ENCODE results near the gene ARAP2.

ARAP2 gene, protein sequence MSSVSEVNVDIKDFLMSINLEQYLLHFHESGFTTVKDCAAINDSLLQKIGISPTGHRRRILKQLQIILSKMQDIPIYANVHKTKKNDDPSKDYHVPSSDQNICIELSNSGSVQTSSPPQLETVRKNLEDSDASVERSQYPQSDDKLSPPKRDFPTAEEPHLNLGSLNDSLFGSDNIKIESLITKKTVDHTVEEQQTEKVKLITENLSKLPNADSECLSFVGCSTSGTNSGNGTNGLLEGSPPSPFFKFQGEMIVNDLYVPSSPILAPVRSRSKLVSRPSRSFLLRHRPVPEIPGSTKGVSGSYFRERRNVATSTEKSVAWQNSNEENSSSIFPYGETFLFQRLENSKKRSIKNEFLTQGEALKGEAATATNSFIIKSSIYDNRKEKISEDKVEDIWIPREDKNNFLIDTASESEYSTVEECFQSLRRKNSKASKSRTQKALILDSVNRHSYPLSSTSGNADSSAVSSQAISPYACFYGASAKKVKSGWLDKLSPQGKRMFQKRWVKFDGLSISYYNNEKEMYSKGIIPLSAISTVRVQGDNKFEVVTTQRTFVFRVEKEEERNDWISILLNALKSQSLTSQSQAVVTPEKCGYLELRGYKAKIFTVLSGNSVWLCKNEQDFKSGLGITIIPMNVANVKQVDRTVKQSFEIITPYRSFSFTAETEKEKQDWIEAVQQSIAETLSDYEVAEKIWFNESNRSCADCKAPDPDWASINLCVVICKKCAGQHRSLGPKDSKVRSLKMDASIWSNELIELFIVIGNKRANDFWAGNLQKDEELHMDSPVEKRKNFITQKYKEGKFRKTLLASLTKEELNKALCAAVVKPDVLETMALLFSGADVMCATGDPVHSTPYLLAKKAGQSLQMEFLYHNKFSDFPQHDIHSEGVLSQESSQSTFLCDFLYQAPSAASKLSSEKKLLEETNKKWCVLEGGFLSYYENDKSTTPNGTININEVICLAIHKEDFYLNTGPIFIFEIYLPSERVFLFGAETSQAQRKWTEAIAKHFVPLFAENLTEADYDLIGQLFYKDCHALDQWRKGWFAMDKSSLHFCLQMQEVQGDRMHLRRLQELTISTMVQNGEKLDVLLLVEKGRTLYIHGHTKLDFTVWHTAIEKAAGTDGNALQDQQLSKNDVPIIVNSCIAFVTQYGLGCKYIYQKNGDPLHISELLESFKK (N-terminal part only)

GRCh38 chr4:36244257-36245082 is at the start of gene ARAP2:
ARAP2 (minus strand) TSS chr4:36244514; CDS start chr4:36229486, 15,028 bp downstream.
- peak; percentile 62 for DNase-seq (ENCODE audit: low read depth in 1 of 2, low spot score in 1 of 2)

- DNase-seq (ENCODE audit: low read depth in 1 of 2, low spot score in 1 of 2): no peak
These were observed 48.4 kb upstream of the ARAP2 start for GRCh38 chr4:36292556-36293188.

DNA sequence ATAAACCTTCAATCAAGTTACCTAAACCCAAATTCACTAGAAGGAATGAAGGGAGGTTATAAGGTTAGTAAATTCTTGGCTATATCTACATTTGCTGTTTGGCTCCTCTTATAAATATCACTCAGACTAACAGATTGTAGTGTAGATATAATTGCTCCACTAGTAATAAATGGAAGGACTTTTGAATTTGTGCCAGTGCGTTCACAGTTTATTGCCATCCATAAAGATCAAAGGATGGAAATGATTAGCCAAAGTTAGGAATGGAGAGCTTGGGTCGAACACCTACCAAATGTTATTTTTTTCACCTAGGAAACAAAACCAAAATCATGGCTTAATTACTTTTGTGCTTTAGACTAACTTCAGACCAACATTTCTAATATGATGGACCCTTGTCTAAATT is 46.3 kb upstream of the ARAP2 start:
- DNase-seq (ENCODE audit: low read depth in 1 of 2, low spot score in 1 of 2): no peak

- no peak for DNase-seq (ENCODE audit: low read depth in 1 of 2, low spot score in 1 of 2)
These were observed 44.6 kb upstream of the ARAP2 start for GRCh38 chr4:36288731-36289426.

DNA sequence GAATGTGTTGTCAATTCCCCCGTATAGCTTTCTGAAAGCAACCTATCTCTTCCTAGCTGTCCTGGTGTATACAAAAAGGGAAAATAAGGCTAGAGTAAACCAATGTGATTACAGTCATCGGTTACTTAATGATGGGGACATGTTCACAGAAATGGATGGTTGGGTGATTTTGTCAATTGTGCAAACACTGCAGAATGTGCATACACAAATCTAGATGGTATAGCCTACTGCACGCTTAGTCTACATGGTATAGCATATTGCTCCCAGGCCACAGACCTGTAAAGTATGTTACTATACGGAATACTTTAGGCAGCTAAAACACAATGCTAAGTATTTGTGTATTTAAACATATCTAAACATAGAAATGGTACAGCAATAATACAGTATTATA is 42.2 kb upstream of the ARAP2 start:
- no peak for DNase-seq (ENCODE audit: low read depth in 1 of 2, low spot score in 1 of 2)

DNA sequence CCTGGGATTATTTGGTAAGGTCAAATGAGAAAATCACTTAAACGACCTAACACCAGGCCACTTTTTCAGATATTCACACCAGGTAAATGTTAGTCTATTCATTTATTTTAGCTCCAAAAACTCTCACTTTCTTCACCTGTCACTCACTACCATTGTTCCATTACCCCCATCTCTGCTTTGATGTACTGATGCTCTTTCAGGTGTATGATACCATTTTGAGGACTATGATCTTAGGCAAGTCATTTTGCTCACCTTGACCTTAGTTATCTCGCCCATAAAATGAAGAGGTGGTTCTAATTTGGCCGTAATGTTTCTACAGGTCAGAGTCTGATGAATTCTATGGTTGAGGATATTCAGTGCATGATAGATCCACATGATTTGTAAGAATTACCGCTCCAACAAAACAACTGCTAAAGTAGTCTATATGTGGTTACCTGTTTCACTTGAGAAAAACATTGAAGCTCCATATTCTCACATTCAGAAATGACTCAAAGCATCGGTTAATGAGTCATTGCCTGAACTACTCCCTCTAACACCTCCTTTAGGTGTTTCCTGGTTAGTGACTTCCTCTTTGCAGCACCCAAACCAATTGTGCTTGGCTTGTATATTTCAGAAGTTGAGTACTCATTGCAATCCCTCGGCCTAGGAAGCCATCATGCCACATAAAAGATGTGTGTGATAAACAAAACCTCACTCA is 41.6 kb upstream of the ARAP2 start:
- DNase-seq (ENCODE audit: low read depth in 1 of 2, low spot score in 1 of 2): peak in 1 of 2 donors; percentile 9

- DNase-seq (ENCODE audit: low read depth in 1 of 2, low spot score in 1 of 2): no peak
These were observed 39.7 kb upstream of the ARAP2 start for GRCh38 chr4:36283912-36284465.

DNA sequence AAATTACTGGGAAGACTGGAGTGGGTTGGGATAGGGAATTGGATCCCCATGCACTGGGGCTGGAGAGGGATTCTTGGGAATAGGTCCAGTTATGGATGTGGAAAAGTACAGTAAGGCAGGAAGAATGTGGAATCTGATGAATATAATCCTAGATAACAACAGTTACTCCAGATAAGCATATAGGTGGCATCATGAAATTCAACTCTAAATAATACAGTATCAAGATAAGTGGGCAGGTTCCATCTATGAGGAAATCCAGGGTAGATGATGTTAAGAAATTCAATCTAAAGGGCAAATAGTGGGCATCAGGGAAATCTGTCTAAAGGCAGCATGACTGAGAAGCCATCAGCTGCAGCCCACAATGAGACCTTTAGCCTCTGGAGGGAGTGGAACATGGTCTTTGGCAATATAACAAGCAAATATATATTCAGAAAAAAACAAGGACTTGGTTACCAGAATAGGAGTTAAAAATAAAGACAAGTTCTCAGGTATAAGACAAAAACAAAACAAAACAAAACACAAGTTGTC is 38.3 kb upstream of the ARAP2 start:
- no peak for DNase-seq (ENCODE audit: low read depth in 1 of 2, low spot score in 1 of 2)

DNA sequence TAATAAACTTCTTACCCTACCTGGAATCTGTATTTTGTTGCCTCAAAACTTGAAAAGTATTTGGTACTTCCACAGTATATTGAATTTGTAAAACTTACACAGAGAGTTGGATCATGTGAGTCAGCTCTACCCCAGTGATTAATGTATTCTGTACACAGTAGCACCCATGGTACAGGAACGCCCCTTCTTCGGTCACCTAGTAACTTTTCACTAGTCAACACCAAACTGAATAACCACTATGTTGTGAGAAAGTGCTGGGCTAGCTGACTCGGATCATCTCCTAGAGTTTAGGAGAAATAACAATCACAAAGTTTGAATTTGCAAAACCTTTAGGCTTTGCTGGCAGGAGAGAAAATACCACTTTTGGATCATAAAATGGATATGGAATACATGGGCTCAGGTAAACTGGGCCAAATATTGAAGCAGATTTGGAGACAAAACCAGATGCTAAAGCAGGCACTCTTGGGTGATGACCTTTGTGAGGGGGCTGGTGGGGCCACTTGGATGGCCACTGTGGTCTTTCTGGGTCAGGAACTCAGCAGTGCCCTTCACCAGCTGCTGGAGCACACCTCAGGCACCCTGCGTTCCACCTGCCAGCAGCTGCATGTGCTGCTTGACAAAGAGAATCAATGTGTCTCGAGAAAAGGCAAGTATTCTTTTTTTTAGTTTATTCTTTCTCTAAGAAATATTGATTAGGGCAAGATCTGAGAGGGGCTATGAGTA is 37.2 kb upstream of the ARAP2 start, which contains the start of gene DTHD1:
DTHD1 (plus strand) TSS at position 233 of the 723 bp plus-strand sequence; CDS start at position 376, 143 bp downstream.
- no peak for DNase-seq (ENCODE audit: low read depth in 1 of 2, low spot score in 1 of 2)

- no peak for DNase-seq (ENCODE audit: low read depth in 1 of 2, low spot score in 1 of 2)
These were observed 36.2 kb upstream of the ARAP2 start for GRCh38 chr4:36280555-36280954.

DNA sequence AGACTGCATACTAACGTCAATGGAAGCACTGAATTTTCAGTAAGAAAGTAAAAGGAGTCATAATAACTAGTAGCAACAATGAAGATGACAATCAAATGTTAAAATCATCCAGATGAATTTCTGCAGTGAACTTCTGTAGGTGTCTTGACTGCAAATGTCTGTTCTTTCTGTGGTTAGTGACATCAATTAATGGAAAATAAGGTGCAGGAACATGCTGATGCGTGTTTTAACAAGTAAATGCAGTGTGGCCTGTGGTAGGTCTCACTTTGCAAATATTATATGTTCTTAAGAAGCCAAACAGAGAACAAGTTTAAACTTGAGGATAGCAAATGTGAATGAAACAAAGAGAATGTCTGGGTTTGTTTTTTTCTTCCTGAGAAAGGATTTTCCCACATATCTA is 34.5 kb upstream of the ARAP2 start:
- no peak for DNase-seq (ENCODE audit: low read depth in 1 of 2, low spot score in 1 of 2)

GRCh38 chr4:36277533-36277932 is 33.2 kb upstream of the ARAP2 start:
- DNase-seq (ENCODE audit: low read depth in 1 of 2, low spot score in 1 of 2): no peak

DNA sequence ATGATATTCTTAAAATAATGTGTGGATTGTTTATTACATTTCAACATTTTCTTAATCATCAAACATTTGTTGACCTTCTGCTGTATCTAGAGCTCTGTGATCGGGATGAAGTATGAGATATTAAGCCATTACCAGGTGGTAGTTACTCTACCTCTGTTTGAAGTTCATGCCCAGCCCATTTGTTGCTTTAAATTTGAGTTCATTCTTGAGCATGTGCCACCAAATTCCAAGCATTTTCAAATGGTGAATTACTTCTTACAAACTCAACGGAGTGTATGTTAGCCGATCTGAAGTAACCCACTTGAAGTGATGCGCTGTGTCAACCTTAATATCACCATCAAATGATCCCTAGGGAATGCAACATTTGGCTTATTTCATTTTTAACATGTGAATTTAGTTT is 29.8 kb upstream of the ARAP2 start:
- no peak for DNase-seq (ENCODE audit: low read depth in 1 of 2, low spot score in 1 of 2)

DNA sequence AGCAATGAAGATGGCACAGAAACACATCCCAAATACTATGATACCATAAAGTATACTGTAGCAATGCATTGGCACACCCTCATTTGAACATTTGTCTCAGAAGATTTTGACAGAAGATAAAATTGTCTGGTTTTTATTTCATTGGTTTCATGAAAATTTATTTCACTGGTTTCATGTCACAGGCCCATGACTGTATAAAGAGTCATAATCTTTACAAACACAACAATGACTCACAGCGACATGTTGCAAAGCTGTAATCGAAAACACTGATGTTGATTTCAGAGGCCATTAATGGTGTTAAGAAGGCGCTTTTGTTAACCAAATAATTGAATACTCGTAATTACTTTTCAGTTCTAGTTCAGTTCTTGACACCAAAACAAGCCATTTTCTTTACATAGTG is 29.0 kb upstream of the ARAP2 start:
- DNase-seq (ENCODE audit: low read depth in 1 of 2, low spot score in 1 of 2): no peak

DNA sequence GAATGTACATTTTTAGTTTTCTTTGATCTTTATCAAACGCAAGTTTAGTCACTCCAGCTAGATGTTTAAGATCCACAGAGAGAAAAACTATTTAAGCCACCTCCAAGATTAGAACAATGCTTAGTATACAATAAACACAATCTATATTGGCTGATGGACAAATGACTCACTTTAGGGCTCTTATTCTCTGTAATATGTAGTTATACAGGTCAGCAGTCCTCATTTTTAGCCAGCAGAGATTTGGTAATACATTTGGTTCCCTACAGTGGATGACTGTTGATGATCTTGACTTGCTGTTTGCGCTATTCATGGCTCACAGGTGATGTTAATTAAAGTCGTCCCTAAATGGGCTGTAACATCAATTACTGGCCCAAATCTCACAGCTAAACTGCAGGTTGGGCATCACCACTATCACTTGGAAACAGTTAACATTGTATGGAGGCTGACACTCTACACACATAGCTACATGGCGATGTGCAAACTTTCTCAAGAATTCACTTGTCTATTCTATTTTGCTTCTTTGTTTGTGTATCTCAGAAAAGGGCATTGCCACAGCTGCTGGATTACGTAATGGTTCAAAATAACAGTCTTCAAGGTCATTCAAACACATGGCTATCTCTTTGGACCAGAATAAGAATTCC is 25.3 kb upstream of the ARAP2 start:
- no peak for DNase-seq (ENCODE audit: low read depth in 1 of 2, low spot score in 1 of 2)

DNA sequence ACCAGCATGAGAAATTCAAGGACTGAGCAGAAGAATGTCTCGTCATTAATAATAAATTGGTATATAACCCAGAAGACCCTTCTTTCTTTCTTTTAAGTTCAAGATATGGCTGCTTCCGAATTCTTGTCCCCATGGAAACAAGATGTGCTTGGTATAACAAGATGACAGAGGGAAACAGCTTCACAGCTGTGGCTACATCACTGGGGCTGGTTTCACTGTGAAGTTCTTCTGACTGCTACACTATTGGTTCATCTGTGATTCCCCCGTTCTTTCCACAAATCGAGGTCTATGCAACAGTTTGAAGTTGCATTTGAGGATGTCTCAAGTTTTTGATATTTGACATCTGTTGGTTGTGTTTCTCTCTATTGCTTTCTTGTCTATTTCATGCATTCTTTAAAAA is 24.8 kb upstream of the ARAP2 start:
- DNase-seq (ENCODE audit: low read depth in 1 of 2, low spot score in 1 of 2): no peak

Data from stimulated activated CD4-positive, alpha-beta T cell treated with anti-CD3 and anti-CD28 coated beads, Interleukin-15, amount 100 ng/mL, for 1 hour (primary cell).